HG03575 (cell line): ENCODE data around the gene DENND2C.
"Not testable (repeated sequence)": the region's sequence is repeated elsewhere in the genome, so short reads cannot be mapped to it uniquely, and the experiment has no call there.

Experiments
- ATAC-seq: cut with Tn5 transposase; IDR thresholded peaks from one replicate; pipeline ENCODE4 v1.9.1; 2021; ENCODE audit not compliant: unreplicated experiment, insufficient number of reproducible peaks, low FRiP score; ENCODE audit errors: extremely low read depth

DENND2C gene

GRCh38 chr1:114618606-114619005, 51.2 kb downstream of the DENND2C start:
- ATAC-seq: no peak

GRCh38 chr1:114610546-114611245, 59.2 kb downstream of the DENND2C start:
- ATAC-seq: no peak

GRCh38 chr1:114609826-114610225, 60.0 kb downstream of the DENND2C start:
- no peak for ATAC-seq

GRCh38 chr1:114609026-114609425, 60.8 kb downstream of the DENND2C start:
- no peak for ATAC-seq

- no peak for ATAC-seq
Measured at GRCh38 chr1:114607223-114607622, 62.6 kb downstream of the DENND2C start.

- ATAC-seq: no peak
Measured at GRCh38 chr1:114597949-114598348, 71.9 kb downstream of the DENND2C start.

- ATAC-seq: no peak
Measured at GRCh38 chr1:114595602-114596001, 74.2 kb downstream of the DENND2C start.

GRCh38 chr1:114594046-114594445, 75.8 kb downstream of the DENND2C start:
- no peak for ATAC-seq

- no peak for ATAC-seq
Measured at GRCh38 chr1:114589122-114589521, 80.7 kb downstream of the DENND2C start.

GRCh38 chr1:114588196-114588689, 81.6 kb downstream of the DENND2C start:
- no peak for ATAC-seq

- ATAC-seq: no peak
Measured at GRCh38 chr1:114587203-114587991, 82.5 kb downstream of the DENND2C start.

- no peak for ATAC-seq
Measured at GRCh38 chr1:114586513-114587047, 83.3 kb downstream of the DENND2C start.

GRCh38 chr1:114585231-114585630, 84.6 kb downstream of the DENND2C start:
- no peak for ATAC-seq

- ATAC-seq: peak; percentile 98
Measured at GRCh38 chr1:114581335-114582287, 88.2 kb downstream of the DENND2C start, which contains the start of gene BCAS2. BCAS2 (minus strand) TSS chr1:114581615; CDS start chr1:114581591, 24 bp downstream.

- ATAC-seq: no peak
Measured at GRCh38 chr1:114574365-114574764, 95.5 kb downstream of the DENND2C start.

- ATAC-seq: no peak
Measured at GRCh38 chr1:114564141-114564540, 105.7 kb downstream of the DENND2C start.

GRCh38 chr1:114562978-114563510, 106.8 kb downstream of the DENND2C start:
- not testable (repeated sequence) for ATAC-seq

- ATAC-seq: no peak
Measured at GRCh38 chr1:114561333-114561732, 108.5 kb downstream of the DENND2C start.

- ATAC-seq: no peak
Measured at GRCh38 chr1:114559356-114559755, 110.5 kb downstream of the DENND2C start.
